HL-60 (cell line): ENCODE measurements around the gene KRTAP20-3.

Source experiments
- CTCF ChIP-seq: IDR thresholded peaks from one replicate; pipeline ENCODE4 v1.5.1; 2011; ENCODE audit warnings: low read length, control low read depth, inconsistent platforms; ENCODE audit not compliant: insufficient read depth
- GABPA ChIP-seq: IDR thresholded peaks from 2 replicates; pipeline ENCODE4 v1.6.1; 2012; ENCODE audit warnings: low read depth
- POLR2AphosphoS5 ChIP-seq: IDR thresholded peaks from 2 replicates; pipeline ENCODE4 v1.6.1; 2012; ENCODE audit warnings: low read depth
- REST ChIP-seq: IDR thresholded peaks from 2 replicates; pipeline ENCODE4 v1.6.1; 2012; ENCODE audit warnings: low read depth; ENCODE audit not compliant: insufficient replicate concordance

DNA sequence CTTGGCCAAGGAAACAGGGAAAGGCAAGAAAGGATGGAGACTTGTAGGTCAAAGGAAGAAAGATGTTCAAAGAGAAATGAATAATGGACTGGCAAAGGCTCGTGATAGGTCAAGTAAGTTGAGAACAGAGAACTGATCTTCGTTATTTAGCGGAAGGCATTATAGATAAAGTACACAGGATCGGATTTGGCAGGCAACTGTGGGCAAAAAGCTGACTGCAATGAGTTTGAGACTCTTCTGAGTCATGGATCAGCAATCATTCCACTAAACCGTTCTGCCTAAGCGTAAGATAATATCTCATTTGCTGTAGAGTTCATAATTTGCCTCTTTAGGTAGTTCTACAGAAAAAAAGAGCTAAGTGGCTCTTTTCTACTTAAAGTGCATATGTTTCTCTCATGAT lies 41.8 kb downstream of the KRTAP20-3 start:
- TF ChIP-seq CTCF (no peak), REST (no peak), POLR2AphosphoS5 (no peak), GABPA (no peak)
